Measurements from ENCODE around the gene SCN5A.

GRCh38 chr3:38532529-38532928, 117.0 kb downstream of the SCN5A start:
- TF ChIP-seq CTCF (IDR thresholded peaks at IDR 0.05; ENCODE audit: low read length), result no peak
- no peak for TF ChIP-seq EZH2 (optimal IDR thresholded peaks at IDR 0.05; ENCODE audit: low read depth, low read length)

Measured in MM.1S (cell line).